Activated T-helper 1 cell treated with anti-CD3 and anti-CD28 coated beads, Interleukin-2, amount 50 U/mL, for 16 hours (primary cell): ENCODE data around the gene CLEC4F.
"Not testable (repeated sequence)": the region's sequence is repeated elsewhere in the genome, so short reads cannot be mapped to it uniquely, and the experiment has no call there.

Experiments used
- DNase-seq, 2 donors: peaks; one replicate each; pipeline ENCODE4 v3.0.0-alpha.2; 2020; ENCODE audit warnings: low read depth in 1 of 2, low spot score in 1 of 2

The CLEC4F gene

GRCh38 chr2:70827388-70827787 is 7.0 kb upstream of the CLEC4F start:
- DNase-seq, result no peak

- DNase-seq, result no peak
Observed at GRCh38 chr2:70826696-70827350, 6.4 kb upstream of the CLEC4F start.

GRCh38 chr2:70823249-70823648 is 2.9 kb upstream of the CLEC4F start:
- no peak for DNase-seq

GRCh38 chr2:70822843-70823242 is 2.4 kb upstream of the CLEC4F start:
- no peak for DNase-seq

- DNase-seq, result no peak
Observed at GRCh38 chr2:70817284-70817954, 3.0 kb downstream of the CLEC4F start.

- no peak for DNase-seq
Observed at GRCh38 chr2:70816726-70817125, 3.7 kb downstream of the CLEC4F start.

- DNase-seq, result no peak
Observed at GRCh38 chr2:70808983-70809958, 11.1 kb downstream of the CLEC4F start.

- no peak for DNase-seq
Observed at GRCh38 chr2:70807828-70808118, 12.6 kb downstream of the CLEC4F start.

GRCh38 chr2:70807102-70807827 is 13.1 kb downstream of the CLEC4F start:
- no peak for DNase-seq

- DNase-seq, result no peak
Observed at GRCh38 chr2:70806620-70807019, 13.8 kb downstream of the CLEC4F start.

GRCh38 chr2:70806013-70806412 is 14.4 kb downstream of the CLEC4F start:
- DNase-seq, result no peak

GRCh38 chr2:70801607-70802263 is 18.7 kb downstream of the CLEC4F start:
- DNase-seq, result no peak

GRCh38 chr2:70799706-70800105 is 20.7 kb downstream of the CLEC4F start:
- no peak for DNase-seq

GRCh38 chr2:70797996-70798395 is 22.4 kb downstream of the CLEC4F start:
- DNase-seq, result not testable (repeated sequence)

GRCh38 chr2:70797506-70797905 is 22.9 kb downstream of the CLEC4F start:
- DNase-seq, result no peak

- no peak for DNase-seq
Observed at GRCh38 chr2:70796262-70796661, 24.1 kb downstream of the CLEC4F start.

GRCh38 chr2:70795164-70795995 is 25.0 kb downstream of the CLEC4F start:
- DNase-seq, result no peak

- DNase-seq, result no peak
Observed at GRCh38 chr2:70793450-70793849, 26.9 kb downstream of the CLEC4F start.

GRCh38 chr2:70790136-70790828 is 30.1 kb downstream of the CLEC4F start, which contains the start of gene FIGLA:
Gene FIGLA (minus strand): TSS chr2:70790643. CDS start chr2:70790638, 5 bp downstream.
- DNase-seq, result no peak
